GM21825 (cell line): ENCODE measurements around the gene TUB.

Experiments used
- ATAC-seq: cut with Tn5 transposase; IDR thresholded peaks from one replicate; pipeline ENCODE4 v1.9.1; 2021; ENCODE audit warnings: mild to moderate bottlenecking, moderate library complexity; ENCODE audit not compliant: unreplicated experiment

TUB gene

DNA sequence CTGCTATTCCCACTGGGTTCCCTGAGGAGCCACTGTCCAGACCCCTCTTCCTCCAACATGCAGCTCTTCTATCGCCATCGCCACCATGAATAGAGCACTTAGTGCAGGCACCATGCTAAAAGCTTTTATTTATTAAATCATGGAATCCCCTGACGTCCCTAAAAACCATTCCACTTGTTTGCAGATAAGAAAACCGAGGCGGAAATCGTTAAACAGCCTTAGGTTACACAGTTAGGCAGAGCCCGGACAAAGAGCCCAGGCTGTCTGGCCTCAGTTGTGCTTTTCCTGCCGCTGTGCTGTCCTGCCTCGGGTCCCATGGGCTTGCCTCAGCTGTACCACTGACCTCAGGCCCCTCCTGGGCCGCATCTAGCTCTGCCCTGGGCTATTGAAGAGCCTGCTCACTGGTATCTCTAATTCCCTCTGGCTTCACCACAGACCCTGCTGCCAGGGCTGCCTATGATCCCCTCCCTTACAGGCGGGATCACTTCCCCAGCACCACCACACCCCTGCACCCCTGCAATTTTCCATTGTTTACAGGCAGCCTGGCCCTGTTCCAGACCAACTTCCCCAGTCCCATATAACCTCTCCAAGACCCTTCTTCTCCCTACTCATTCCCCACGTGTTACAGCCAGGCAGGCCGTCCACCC is 13.0 kb upstream of the TUB start:
- ATAC-seq = no peak

DNA sequence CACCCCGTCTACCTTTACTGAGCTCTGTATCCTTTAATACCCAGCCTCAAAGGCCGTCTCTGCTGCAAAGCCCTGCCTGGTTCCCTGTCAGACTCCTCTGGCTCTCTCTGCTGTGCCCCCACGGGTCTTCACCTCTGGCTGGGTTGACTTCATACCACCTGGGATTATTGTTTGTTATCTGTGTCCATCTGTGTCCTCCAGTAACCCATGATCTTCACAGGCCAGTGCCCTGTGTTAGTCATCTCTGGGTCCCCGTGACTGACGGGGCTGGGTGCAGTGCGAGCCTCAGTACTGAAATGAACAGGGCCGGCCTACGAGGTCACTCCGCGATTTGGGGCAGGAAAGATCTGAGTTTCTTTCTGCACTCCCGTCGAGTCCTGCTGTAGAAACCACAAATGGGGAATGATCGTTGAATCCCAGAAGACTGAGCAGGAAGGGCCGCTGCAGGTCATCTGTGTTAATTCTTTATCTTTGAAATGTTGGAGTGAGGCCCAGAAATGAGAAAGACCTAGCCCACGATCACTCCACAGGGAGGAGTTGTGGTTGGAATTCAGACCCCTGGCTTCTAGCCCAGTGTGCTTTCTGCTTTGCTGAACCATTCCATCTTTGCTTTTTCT is 12.3 kb upstream of the TUB start:
- no peak for ATAC-seq

DNA sequence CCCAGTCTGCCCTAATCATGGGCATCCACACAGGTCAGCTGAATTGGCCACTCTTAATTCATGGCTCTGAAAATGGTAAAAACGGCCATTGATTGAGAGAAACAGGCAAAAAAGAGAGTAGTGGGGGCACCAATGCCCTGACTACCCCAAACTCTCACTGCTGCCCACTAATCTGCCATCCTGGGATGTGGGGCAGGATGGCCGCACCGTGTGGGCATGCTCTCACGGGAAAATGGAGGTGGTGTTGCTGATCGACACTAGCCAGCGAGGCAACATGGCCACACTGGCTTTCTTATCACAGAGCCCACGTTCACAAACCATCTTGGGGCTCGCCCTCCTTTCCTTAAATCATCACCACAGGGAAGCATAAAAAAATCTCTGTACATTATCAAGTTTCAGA is 11.2 kb upstream of the TUB start:
- ATAC-seq = no peak

DNA sequence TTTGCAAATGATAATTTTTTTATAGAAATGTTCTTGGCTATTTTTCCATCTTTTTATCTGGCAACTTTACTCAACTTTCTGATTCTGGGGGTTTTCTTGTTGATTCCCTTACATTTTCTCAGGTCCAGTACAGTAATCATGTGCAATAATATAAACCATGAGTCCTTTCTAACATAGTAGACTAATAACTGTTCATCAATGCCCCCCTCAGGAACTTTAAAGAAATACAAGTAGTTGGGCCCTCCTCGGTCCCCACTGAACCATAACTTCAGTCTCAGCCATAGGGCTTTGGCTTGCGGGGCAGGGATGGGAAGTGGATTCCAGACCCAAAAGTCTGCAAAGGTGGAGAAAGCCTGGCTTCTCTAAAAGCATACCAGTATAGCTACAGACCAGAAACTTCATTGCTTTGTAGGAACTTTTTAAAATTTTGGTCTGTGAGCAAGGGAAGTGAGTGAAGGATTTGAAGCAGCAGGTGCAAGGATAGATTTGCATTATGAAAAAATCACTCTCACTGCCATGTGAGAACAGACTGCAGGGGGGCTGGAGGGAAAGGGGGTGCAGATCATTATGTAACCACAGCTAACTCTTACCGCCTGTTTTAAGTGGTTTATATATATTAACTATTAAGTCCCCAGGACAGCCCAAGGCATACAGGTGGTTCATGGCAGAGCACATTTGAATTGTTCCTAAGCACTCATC is 10.4 kb upstream of the TUB start:
- ATAC-seq = no peak

DNA sequence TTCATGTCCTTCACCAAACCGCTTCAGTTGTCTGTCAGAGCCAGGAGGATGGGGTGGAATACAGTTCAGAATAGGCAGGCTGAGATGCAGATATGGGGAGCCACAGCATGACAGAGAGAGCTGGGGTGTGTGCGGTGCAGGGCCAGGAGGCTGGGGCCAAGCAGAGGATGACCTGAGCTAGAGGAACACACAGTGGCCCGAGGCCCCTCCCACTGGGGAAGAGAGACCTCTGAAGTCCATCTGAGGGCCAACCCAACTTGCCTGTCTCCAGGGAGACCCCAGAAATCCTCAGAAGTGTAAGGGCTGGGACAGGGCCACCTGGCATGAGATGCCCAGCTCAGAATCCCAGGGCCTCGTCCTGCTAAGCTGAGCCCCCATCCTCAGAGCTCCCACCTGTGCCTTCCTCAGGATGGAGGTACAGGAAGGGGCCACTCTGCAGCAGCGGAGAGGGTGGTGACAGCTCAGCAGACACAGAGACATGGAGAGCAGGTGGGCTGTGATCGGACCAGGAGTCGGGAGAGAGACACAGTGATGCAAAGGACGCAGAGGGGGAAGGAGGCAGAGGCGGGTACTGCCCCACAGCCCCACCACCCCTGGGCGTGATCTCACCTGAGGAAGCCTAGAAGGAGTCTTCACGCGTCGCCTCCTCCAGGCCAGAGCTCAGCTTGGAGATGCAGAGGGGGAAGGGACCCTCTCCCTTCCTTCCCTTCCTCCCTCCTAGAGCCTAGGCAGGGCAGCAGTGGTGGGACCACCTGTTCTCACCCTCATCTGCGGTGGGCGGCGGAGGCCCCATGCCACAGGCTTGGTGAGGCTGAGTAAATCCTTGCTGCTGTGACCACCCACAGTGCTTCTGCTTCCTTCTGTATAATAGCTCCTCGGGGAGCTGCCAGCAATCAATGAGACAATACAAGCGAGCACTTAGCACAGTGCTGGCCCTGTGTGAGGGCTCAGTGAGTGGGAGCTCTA is 9.1 kb upstream of the TUB start:
- no peak for ATAC-seq

DNA sequence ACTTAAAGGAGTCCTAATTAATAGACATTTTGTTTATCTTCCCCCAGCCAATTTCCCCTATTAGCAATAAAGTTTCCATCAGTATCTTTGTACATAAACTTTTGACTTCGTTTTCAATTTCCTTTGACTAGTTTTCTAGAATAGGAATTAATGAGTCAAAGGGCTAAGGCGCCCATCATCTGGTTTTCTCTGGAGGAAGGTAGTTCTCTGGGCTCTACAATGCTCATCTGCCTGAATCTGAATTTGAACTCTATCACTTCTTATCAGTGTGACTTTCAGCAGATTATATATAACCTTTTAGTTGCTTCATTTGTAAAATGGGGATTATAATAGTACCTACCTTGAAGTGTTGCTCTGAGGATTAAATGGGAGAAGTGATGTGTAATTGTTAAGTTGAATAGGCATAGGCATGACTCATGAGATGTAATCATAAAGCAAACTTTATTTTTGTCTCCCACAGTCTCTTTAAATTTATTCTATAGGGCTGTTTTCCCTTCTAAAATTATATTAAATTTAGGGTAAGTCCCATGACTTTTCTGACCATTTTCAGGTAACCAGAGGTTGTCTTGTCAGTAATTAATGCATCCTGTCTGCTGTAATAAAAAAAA is 5.8 kb upstream of the TUB start:
- ATAC-seq = no peak

DNA sequence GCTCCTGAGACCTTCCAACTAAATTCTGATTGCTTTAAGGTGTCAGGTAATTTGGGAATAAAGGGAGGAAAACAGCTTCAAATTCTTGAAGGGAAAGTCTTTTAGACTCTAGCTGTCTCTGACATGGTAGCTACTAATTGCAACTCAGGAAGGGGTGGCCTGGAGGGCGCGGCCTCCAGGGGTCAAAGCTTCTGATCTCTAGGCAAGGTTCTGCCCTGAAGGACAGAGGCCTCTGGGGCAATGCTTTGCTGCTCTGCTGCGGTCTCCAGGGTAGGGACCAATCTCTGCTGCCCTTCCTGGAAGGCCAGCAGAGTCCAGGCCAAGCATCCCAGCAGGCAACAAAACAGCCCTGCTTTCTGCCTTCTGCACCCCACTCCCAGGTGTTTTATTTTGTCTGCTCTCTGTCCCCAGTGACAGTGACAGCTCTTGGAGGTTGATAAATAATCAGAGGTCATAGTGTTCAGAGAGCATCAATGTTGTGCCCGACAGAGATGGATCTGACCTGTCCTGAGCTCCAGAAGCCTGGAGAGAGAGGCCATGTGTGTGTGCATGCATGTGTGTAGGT is 1.8 kb upstream of the TUB start:
- ATAC-seq = no peak

DNA sequence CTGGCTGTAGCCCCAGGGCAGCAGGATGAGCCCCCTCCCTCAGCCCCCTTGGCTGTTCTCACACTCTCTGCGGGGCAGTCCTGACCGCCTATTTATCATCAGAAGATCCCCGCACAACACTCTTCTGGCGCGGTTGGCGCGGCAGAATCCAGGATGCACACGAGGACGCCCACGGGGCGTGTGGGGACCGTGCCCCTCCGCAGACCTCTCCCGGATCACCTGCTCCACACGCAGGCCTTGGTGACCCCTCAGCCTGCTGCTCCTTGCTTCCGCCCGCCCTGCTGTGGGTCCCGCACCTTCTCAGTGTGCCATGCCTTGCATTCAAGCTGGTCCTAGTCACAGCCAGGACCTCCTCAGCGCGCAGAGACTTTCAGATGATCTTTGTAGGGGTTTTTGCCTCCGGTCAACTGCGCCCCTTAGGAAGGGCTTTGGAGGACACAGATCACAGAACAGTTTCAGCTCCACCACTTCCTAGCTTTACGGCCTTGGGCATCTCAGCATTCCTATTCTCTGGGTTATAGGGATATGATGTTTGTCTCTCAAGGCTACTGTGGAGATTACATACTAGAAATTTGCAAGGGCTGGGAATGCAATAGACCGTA is 841 bp upstream of the TUB start:
- ATAC-seq = no peak

DNA sequence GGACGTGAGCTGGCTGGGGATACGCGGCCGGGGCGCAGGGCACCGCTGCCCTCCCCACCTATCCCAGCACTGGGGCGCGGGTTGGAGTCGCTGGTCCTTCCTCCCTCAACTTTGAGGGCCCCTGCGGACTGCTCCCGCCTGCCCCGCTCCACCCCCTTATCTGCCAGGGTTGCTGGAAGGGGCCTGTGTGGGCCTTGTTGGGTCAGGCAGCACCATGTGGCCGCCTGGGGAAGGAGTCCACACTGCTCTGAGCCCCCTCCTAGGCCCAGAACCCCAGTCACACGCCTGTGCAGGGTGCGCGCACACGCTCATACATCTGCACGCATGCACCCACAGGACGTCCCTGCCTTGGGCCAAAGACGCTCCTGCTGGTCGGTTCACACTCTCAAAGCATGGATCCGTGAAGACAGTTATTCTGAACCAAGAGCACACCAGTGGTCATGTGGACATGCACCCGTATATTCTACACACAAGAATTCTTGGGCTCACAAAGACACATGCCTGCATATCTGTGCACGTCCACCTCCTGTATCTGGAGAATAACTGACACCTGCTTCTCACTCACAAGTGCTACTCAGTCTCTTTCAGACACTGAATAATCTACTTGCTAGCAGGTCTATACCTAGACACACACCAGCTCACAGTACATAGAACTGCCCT is 710 bp downstream of the TUB start:
- ATAC-seq = no peak

DNA sequence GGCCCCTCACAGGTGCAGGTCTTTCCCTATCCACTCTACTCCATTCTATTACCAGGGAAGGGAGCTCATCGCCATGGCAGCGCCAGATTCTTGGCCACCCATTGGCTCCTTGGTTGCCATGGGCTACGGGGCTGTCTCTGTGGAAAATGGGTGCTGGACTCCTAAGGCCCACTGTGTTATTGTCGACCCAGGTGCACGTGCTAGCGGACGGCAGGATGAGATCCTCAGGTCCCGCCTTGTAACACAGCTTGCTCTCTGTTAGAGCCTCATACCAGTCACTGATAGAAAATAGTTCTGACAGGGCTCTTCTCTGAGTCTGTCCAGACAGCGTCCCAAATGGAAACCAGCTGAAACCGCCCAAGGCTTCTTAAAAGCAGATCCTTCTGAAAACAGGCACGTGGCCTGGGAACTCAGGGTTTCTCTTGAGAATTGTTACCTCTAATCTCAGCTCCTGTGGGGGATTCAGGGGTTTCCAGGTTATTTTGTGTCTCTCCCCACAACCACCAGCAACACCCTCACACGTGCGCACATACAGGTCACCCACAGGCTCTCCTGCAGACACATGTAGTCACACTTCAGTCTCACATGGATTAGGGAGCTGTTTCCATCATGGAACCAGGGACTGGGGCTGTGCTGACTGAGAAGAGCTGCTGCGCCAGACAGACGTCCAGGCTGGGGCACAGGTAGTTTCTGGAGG is 1.5 kb downstream of the TUB start:
- no peak for ATAC-seq

DNA sequence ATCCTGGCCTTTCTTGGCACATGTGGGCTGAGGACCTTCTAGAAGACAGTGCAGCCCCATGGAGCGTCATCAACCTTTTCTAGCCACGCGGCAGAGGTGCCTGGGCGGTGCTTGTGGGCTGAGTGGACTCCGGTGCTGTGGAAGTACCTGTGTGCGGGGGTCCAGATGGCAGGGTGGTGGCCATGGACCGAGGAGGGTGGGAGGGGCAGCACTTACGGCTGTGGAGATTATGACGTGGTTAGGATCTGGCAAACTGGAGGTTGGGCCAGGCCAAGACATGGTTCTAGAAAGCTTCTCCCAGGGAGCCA is 2.0 kb downstream of the TUB start:
- ATAC-seq = no peak

DNA sequence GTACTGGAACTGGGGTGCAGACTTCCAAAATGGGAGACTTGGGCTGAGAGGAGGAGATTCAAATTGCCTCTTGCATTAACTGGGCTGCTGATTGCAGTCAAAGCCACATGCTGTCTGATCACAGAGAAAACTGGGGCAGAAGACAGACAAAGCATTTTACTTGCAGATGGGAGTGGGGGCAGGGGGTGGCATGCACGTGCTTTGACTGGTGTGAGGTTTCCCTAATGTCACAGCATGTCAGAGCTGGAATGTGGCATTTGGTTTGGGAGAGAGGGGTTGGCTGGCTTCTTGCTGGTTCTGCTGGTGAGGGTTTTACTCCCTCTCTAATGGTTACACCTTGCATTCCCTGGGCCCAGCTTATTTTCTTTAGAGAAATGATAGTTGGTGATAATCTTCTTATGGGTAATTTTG is 2.9 kb downstream of the TUB start:
- ATAC-seq = no peak

DNA sequence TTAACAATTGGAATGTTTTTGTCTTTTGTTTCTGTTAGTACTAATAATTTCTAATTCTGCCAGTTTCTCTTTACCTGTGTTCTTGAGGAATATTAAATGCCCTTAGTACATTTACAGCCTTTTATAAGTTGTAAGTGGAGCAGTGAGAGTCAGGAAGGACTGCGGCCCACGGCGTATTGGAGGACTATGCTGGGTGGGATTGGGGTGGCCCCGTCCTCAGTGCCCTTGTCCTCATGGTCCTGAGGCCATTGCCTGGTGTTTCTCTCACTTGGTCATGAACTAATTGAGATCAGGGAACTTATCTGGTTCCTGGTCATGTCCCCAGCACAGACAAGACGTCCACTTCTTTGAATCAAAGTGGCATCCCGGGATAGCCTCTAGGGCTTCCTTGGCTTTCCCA is 3.3 kb downstream of the TUB start:
- no peak for ATAC-seq

DNA sequence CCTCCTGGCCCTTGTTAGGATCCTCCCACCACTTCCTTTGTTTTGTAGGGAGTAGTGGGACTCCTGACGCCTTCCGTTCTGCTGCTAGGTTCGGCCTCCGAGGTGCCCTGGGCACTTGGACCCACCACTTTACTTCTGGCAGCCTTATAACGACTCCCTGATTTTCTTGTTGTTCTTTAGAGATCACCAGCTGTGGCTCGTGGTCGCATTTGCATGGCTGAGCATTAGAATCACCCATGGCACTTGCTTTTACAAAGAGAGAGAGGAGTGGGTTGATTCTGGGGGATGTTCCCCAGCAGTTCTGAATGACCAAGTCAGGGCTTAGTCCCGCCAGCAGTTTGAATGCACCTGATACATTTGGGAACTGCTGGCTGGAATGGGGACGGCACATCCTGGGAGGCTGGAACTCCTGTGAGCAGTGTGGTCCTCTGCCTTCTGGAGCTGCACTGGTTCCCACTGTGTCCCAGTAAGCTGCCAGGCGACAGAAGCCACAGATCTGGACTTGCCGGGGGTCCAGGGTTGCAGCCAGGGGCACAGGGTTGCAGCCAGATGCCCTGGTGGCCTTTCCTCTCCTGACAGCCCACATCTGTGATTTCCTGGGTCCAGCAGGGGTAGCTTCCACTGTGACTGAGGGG is 4.1 kb downstream of the TUB start:
- no peak for ATAC-seq

DNA sequence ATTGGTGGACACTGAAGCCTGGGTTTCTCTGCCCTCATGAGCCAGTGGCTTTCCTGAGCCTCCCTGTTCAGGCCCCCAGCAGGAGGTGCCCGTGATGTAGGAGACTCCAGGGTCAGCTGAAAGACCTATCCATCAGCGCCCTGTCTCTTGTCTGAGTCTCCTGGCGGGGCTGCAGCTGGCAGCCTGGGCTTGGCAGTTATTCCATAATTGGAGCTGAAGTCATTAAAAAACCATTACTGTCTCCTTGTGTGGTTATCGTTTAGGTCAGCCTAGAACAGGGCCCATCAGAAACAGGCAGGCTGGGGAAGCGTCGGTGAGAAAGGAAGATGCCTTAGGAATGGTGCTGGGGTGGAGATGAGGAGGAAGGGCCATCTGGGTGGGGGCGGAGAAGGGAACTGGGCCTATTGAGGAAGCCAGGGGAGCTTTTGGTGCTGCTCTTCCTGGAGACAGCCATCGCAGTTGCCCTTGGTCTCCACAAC is 5.0 kb downstream of the TUB start:
- ATAC-seq = no peak

DNA sequence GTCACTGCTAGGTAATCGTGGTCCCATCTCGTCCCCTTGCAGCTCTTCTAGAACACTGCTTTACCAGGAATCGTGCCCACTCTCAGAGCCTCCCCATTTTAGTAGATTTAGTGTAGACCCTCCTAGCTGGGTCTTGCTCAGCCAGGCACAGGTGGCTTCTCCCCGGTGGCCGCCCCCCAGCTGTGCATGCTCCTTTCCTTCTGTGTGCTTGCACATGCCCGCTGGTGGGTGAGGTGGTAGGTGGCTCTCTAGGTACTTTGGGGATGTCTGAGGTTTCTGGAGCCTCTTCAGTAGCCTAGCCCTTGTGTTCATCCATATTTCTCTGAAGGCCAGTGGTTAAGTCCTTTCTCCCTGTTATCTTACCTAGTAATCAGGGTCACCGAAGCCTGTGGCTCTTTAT is 5.6 kb downstream of the TUB start:
- no peak for ATAC-seq

DNA sequence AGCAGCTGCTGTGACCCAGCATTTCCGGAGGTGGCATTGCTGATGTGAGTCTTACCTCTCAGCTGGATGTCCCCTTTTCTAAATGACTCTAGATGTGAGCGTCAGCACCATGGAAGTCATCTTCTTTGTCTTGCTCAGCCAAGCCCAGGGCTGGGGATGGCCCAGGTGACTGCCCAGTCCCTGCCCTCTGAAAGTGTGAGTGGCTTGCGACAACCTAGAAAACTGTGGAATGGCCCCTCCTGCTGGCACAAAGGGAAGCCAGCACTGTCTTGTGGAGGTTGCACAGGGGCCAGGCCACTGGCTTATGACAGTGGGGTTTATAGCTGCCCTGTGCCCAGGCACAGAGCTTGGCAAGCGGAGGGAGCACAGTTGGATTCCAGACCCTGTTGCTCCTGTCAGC is 6.2 kb downstream of the TUB start:
- no peak for ATAC-seq

DNA sequence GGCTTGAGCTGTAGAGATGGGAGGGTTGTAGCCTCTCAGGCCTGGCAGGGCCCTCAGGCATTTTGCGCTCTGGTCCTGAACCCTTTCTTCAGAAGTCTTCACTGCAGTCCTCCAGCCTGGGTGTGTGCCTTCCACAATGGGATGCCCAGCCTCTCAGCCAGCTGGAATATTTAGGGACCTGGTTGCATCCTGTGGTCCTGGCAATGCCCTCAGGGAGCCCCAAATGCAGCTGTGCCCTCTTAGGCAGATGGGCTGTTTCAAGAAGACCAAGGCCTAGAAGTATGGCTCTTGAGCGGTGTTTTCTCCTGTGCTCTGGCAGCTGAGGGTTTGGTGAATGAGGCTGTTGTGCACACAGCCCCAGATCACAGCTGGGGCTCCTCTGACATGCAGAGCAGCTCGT is 6.7 kb downstream of the TUB start:
- no peak for ATAC-seq
